ENCODE results near the gene PKP4. TPM values are rescaled to one million over a fixed set of nuclear protein-coding genes. Genes with fewer than 3 reads are reported as not detected.
"Not testable (repeated sequence)": the region's sequence is repeated elsewhere in the genome, so short reads cannot be mapped to it uniquely, and the experiment has no call there.

PKP4 gene
- total RNA-seq, 2 experiments from 2014 or later, result 33.7 to 38.7 TPM

DNA sequence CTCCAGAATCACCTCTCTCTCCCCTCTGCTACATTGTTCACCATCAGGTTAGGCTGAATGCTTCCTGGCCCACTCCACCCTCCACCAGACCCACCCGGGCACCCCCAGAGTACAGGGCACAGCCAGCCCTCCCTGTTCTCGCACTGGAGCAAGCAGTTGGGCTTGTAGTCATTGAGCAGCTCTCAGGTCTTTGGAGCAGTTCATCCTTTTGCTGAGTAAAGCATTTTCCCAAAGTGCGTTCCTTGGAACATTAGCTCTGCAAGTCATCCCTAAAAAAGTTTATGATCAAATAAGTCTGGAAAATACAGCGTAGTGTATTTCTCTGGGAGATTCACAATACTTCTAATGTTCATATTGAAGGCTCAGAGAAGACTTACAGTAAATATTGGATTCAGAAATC, 234.9 kb downstream of the PKP4 start:
- POLR2A ChIA-PET, result no interaction called here
- H3K9me3 Mint-ChIP-seq, result peaks cover under 1% of the 10 kb centered on the region

DNA sequence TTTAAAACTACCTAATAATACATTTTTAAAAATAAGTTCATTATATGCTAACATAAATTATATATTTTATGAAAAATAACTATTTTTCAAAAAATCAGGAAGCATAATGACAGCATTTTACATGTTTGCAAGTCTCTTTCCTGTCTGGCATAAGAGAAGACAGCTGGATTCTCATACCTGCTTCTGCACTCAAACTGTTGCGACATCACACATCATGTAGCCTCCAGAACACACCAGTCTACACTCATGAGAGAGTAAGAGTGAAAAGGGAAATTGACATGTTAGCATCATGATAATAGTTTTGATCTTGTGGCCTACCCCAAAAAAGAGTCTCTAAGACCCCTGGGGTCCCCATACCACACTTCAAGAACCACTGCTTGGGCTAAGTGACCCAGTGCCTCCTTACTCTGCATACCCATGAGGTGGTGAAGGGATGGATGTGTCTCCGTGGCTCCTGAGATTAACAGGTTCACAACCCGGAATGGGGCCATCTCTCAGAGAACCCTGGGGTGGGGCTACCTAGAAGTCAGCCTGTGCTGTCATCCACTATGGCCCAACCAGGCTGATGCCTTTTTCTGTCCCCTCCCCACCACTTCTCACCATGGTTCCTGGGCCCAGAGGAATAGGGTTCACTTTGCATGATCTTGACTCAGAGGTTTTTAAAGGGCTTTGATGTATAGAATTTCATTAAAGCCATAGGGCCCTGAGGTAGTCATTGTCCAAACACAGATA, 235.8 kb downstream of the PKP4 start:
- peaks cover 6% of the 10 kb centered on the region for H3K27me3 Mint-ChIP-seq
- no peak for DNase-seq
- ATAC-seq, result no peak
- H3K9me3 Mint-ChIP-seq, result peaks cover 7% of the 10 kb centered on the region
- H3K4me3 Mint-ChIP-seq, result no peak overlapping the region
- TF ChIP-seq, protein P1, sequence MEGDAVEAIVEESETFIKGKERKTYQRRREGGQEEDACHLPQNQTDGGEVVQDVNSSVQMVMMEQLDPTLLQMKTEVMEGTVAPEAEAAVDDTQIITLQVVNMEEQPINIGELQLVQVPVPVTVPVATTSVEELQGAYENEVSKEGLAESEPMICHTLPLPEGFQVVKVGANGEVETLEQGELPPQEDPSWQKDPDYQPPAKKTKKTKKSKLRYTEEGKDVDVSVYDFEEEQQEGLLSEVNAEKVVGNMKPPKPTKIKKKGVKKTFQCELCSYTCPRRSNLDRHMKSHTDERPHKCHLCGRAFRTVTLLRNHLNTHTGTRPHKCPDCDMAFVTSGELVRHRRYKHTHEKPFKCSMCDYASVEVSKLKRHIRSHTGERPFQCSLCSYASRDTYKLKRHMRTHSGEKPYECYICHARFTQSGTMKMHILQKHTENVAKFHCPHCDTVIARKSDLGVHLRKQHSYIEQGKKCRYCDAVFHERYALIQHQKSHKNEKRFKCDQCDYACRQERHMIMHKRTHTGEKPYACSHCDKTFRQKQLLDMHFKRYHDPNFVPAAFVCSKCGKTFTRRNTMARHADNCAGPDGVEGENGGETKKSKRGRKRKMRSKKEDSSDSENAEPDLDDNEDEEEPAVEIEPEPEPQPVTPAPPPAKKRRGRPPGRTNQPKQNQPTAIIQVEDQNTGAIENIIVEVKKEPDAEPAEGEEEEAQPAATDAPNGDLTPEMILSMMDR (IDR thresholded peaks at IDR 0.05), result no peak
- H3K36me3 Mint-ChIP-seq (ENCODE audit: low read depth), result no peaks in the 10 kb centered on the region
- no peak overlapping the region for H3K27ac Mint-ChIP-seq
- POLR2A ChIA-PET, result no interaction called here
- CTCF ChIA-PET, result no interaction called here
- intact Hi-C loops (cut with micrococcal nuclease), result no loop called here
- H3K4me1 Mint-ChIP-seq (ENCODE audit: low read depth), result no peaks in the 10 kb centered on the region

More for the DNA sequence above, 234.9 kb downstream of the PKP4 start:
- intact Hi-C loops (cut with micrococcal nuclease), result no loop called here
- Mint-ChIP-seq H3K27me3 (peaks cover 5% of the 10 kb centered on the region), H3K4me3 (no peak overlapping the region), H3K36me3 (ENCODE audit: low read depth) (no peaks in the 10 kb centered on the region), H3K27ac (no peak overlapping the region), H3K4me1 (ENCODE audit: low read depth) (no peaks in the 10 kb centered on the region)
- CTCF ChIA-PET, result interaction anchor here (0.6 kb wide), 1 partner anchor 18 kb away, joined by 3 read pairs; no protein-coding TSS in a partner anchor
- ATAC-seq, result no peak
- TF ChIP-seq, protein P1 (IDR thresholded peaks at IDR 0.05), result no peak
- no peak for DNase-seq

DNA sequence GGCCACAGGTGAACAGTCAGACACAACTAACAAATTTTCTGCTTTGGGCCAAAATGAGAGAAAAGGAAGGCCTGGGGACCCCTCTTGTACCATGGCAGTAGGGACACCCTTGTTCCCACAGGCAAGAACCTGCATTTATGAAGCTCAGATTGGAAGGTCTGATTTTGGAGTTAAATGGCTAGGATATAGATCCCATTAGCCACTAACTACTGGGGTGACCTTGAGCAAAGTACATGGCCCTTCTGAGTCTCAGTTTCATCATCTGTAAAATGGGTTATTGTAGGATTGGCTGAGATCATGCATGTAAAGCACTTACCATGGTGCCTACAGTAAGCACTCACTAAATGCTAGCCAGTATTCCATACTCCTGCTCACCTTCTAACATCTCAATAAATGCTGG, 236.7 kb downstream of the PKP4 start:
- ATAC-seq (no peak), DNase-seq (no peak)
- H3K27ac Mint-ChIP-seq, result no peak overlapping the region
- no peaks in the 10 kb centered on the region for H3K4me1 Mint-ChIP-seq (ENCODE audit: low read depth)
- H3K9me3 Mint-ChIP-seq, result peaks cover 7% of the 10 kb centered on the region
- intact Hi-C loops (cut with micrococcal nuclease), result no loop called here
- H3K4me3 Mint-ChIP-seq, result no peak overlapping the region
- ChIA-PET POLR2A (no interaction called here), CTCF (no interaction called here)
- no peaks in the 10 kb centered on the region for H3K36me3 Mint-ChIP-seq (ENCODE audit: low read depth)
- peaks cover 4% of the 10 kb centered on the region for H3K27me3 Mint-ChIP-seq
- TF ChIP-seq, protein P1 (IDR thresholded peaks at IDR 0.05), result no peak

DNA sequence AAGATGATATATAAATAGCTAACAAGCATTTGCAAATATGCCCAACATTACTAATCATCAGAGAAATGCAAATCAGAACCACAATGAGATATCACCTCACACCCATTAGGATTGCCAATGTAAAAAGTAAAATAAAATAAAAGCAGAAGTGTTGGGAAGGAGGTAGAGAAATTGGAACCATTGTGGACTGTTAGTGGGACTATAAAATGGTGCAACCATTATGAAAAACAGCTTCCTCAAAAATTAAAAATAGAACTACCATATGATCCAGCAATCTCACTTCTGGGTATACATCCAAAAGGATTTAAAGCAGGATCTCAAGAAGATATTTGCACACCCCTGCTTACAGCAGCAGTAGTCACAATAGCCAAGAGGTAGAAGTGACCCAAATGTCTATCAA, 238.6 kb downstream of the PKP4 start:
- H3K4me1 Mint-ChIP-seq (ENCODE audit: low read depth), result no peaks in the 10 kb centered on the region
- H3K27ac Mint-ChIP-seq, result no peak overlapping the region
- intact Hi-C loops (cut with micrococcal nuclease), result no loop called here
- H3K27me3 Mint-ChIP-seq, result peaks cover 4% of the 10 kb centered on the region
- no peak overlapping the region for H3K4me3 Mint-ChIP-seq
- H3K36me3 Mint-ChIP-seq (ENCODE audit: low read depth), result no peaks in the 10 kb centered on the region
- ATAC-seq (no peak), DNase-seq (no peak)
- POLR2A ChIA-PET, result interaction anchor here (1.2 kb wide), 1 partner anchor 14 kb away, joined by 3 read pairs; no protein-coding TSS in a partner anchor
- H3K9me3 Mint-ChIP-seq, result peaks cover 7% of the 10 kb centered on the region
- CTCF ChIA-PET, result no interaction called here
- TF ChIP-seq, protein P1 (IDR thresholded peaks at IDR 0.05), result no peak

DNA sequence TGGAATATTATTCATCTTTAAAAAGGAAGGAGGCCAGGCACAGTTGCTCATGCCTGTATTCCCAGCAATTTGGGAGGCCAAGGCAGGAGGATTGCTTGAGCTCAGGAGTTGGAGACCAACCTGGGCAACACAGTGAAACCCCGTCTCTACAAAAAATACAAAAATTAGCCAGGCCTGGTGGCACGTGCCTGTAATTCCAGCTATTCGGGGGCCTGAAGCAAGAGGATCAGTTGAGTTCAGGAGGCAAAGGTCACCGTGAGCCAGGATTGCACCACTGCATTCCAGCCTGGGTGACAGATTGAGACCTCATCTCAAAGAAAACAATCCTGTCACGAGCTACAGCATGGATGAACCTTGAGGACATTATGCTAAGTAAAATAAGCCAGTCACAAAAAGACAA, 239.0 kb downstream of the PKP4 start:
- H3K4me3 Mint-ChIP-seq; H3K9me3 Mint-ChIP-seq; H3K4me1 Mint-ChIP-seq (ENCODE audit: low read depth); intact Hi-C loops (cut with micrococcal nuclease); H3K36me3 Mint-ChIP-seq (ENCODE audit: low read depth); DNase-seq; H3K27ac Mint-ChIP-seq; H3K27me3 Mint-ChIP-seq; ATAC-seq; CTCF ChIA-PET: not testable (repeated sequence)
- POLR2A ChIA-PET, result interaction anchor here (1.2 kb wide), 1 partner anchor 14 kb away, joined by 3 read pairs; no protein-coding TSS in a partner anchor

All from activated CD8-positive, alpha-beta T cell treated with anti-CD3 and anti-CD28 coated beads for 36 hours (primary cell).